ENCODE data around the gene BCL11B.

DNA sequence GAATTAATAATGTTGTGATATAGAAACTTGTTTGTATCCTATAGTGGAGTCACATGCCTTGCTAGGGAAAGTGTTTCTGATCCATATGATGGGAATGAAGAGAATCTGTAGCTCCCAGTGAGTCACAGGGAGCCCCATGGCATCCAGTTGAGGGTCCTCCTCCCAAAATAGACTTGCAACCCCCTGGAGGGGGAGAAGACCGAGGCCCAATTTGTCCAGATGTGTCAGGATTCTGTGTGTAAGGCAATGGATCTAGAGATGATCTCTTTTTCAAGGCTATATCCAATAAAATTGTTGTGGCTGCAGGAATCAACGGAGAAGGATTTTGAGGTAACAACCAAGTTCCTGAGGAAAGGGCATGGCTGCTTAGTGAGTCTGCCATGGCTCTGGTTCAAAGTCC lies 121.8 kb downstream of the BCL11B start:
- TF ChIP-seq, protein P1, sequence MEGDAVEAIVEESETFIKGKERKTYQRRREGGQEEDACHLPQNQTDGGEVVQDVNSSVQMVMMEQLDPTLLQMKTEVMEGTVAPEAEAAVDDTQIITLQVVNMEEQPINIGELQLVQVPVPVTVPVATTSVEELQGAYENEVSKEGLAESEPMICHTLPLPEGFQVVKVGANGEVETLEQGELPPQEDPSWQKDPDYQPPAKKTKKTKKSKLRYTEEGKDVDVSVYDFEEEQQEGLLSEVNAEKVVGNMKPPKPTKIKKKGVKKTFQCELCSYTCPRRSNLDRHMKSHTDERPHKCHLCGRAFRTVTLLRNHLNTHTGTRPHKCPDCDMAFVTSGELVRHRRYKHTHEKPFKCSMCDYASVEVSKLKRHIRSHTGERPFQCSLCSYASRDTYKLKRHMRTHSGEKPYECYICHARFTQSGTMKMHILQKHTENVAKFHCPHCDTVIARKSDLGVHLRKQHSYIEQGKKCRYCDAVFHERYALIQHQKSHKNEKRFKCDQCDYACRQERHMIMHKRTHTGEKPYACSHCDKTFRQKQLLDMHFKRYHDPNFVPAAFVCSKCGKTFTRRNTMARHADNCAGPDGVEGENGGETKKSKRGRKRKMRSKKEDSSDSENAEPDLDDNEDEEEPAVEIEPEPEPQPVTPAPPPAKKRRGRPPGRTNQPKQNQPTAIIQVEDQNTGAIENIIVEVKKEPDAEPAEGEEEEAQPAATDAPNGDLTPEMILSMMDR (IDR thresholded peaks at IDR 0.05): no peak
- no peak for TF ChIP-seq POLR2A (IDR thresholded peaks at IDR 0.05)

All from Peyer's patch (tissue), 4 donors.